ENCODE data around the gene MDGA2.
A peak's percentile ranks its signal among the peaks of the same experiment; 100 is the strongest.

MDGA2 gene

GRCh38 chr14:47211263-47211662 lies 464.1 kb downstream of the MDGA2 start:
- TF ChIP-seq CTCF (conservative IDR thresholded peaks at IDR 0.05; ENCODE audit: low read depth, low read length): no peak
- H3K4me3 ChIP-seq (ENCODE audit: low read depth, low read length): no peak overlapping the region
- DNase-seq (ENCODE audit: low read depth): no peak

- H3K4me3 ChIP-seq (ENCODE audit: low read depth, low read length): no peak overlapping the region
- no peak for TF ChIP-seq CTCF (conservative IDR thresholded peaks at IDR 0.05; ENCODE audit: low read depth, low read length)
- DNase-seq (ENCODE audit: low read depth): no peak
These were observed 465.3 kb downstream of the MDGA2 start for GRCh38 chr14:47210099-47210498.

- TF ChIP-seq CTCF (conservative IDR thresholded peaks at IDR 0.05; ENCODE audit: low read depth, low read length): no peak
- H3K4me3 ChIP-seq (ENCODE audit: low read depth, low read length): no peak overlapping the region
- DNase-seq (ENCODE audit: low read depth): no peak
These were observed 467.0 kb downstream of the MDGA2 start for GRCh38 chr14:47208434-47208833.

GRCh38 chr14:47207617-47208016 lies 467.8 kb downstream of the MDGA2 start:
- no peak overlapping the region for H3K4me3 ChIP-seq (ENCODE audit: low read depth, low read length)
- peak; percentile 27 for TF ChIP-seq CTCF (conservative IDR thresholded peaks at IDR 0.05; ENCODE audit: low read depth, low read length)
- DNase-seq (ENCODE audit: low read depth): peak; percentile 50

GRCh38 chr14:47200740-47201139 lies 474.7 kb downstream of the MDGA2 start:
- DNase-seq (ENCODE audit: low read depth): no peak
- no peak for TF ChIP-seq CTCF (conservative IDR thresholded peaks at IDR 0.05; ENCODE audit: low read depth, low read length)
- no peak overlapping the region for H3K4me3 ChIP-seq (ENCODE audit: low read depth, low read length)

- no peak overlapping the region for H3K4me3 ChIP-seq (ENCODE audit: low read depth, low read length)
These were observed 479.8 kb downstream of the MDGA2 start for GRCh38 chr14:47195582-47195981.

More at GRCh38 chr14:47195582-47195981, 479.8 kb downstream of the MDGA2 start:
- TF ChIP-seq CTCF (conservative IDR thresholded peaks at IDR 0.05; ENCODE audit: low read depth, low read length): no peak
- DNase-seq (ENCODE audit: low read depth): peak; percentile 2
